ENCODE results near the gene FIBIN.
"Not testable (repeated sequence)": the region's sequence is repeated elsewhere in the genome, so short reads cannot be mapped to it uniquely, and the experiment has no call there.

The FIBIN gene

GRCh38 chr11:26993965-26994457, at the start of gene FIBIN:
FIBIN (plus strand) TSS chr11:26994112; CDS start chr11:26994527, 415 bp downstream.
- DNase-seq = no peak

GRCh38 chr11:26944866-26945664, 48.8 kb upstream of the FIBIN start:
- no peak for DNase-seq

DNA sequence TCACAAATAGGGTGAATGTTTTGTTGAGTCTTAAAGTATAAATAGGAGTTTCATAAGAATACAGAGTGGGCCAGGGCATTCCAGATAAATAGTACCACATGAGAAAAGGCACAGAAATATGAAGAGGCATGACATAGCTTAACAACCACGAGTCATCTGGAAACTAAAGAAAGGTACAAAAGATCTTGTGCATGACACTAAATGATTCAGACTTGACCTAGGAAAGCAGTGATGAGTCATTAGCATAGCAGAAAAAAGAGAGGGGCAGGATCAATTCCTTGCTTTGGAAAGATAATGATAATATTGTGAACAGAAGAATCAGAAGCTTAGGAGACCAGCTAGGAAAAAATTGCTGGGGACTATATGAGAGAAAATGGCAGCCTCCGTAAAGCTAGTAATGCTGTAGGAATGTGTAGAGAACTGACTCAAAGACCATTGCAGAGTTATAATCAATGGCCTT, 47.6 kb upstream of the FIBIN start:
- DNase-seq = no peak

DNA sequence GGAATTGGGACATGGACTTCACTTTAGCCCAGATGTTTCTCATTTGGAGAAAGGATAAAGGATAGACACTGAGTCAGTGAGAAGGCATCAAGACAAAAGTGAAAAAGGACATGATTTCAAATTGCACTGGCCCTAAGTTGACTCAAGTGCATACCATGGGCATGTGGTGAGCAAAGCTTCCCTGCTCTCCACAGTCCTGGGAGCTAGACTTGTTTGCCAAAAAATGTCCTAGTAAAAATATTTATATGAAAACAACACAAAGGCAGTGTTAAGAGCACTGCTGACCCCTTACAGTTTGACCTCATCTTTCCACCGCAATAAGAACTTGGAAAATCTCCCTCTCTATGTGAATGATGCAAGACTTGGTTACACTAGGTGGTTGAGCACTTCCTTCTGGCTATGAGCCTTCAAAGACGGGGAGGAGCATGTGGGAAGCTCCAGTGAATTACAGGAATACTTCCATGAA, 46.5 kb upstream of the FIBIN start:
- DNase-seq = no peak

DNA sequence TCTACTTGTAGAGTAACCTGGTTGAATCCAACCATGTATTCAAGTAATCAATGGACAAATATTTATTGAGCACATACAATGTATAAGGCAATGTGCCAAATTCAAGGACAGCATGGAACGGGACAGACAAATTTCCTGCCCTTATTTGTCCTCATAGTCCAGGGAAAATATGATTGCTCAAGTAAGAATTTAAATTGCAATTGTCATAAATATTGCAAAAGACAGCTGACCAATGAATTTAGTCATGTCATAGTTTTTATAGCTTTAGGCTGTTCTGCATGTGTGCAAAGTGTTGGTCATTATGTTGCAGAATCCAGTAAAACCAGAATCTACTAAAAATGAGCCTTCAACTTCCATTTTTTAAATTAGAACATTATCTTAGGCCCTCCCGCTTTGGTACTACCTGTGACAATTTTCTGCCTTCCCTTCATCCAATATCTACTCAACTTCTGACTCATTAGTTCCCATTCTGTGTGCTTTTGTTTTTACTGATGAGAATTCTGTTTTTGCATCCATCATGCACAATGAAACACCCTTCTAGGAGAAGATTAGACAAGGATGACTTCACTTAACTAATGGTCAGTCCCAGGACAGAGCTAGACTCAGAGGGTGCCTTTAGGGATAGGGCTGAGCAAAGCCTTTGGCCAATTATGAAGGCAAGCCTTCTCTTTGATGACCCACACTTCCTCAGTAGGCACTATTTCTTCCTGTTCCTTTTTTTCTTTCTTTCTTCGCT, 45.8 kb upstream of the FIBIN start:
- no peak for DNase-seq

DNA sequence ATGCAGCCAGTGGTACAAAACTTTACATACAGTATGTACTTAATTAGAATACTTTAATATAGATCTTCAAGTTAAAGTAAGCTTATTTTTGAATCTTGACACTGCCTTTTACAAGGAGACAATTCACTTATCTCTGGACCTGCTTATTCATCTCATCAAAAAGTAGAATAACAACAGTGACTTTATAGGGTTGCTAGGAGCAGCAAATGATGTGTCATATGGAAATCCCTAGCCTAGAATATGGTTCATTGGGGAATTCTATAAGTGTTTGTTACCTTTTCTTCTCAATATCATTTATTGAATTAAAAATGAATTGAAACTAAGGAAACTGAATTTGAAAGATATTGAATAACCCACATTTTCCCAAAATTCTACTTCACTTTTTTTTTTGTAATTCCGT, 45.0 kb upstream of the FIBIN start:
- DNase-seq = no peak

- DNase-seq = no peak
Observed at GRCh38 chr11:26949846-26950245, 44.1 kb upstream of the FIBIN start.

DNA sequence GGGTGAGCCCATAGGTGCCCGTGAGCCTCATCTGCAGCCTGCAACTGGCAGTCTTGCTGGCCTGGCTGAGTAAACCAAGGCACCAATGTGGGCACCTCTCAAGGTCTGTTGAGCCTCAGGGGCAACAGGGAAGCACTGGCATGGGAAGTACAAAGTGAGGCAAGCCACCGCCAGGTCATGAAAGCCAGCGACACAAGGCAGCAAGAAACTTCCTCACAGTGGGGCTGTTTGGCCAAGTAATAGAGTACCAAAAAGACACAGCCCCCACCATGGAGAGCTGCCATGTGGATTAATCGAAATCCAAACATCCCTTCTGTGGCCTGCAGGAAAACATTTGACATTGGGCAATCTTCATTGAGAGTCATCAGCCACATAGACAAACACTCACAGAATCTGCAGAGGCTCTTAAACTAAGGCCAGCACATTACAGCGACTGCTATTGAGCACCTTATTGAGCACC, 43.6 kb upstream of the FIBIN start:
- DNase-seq = no peak

DNA sequence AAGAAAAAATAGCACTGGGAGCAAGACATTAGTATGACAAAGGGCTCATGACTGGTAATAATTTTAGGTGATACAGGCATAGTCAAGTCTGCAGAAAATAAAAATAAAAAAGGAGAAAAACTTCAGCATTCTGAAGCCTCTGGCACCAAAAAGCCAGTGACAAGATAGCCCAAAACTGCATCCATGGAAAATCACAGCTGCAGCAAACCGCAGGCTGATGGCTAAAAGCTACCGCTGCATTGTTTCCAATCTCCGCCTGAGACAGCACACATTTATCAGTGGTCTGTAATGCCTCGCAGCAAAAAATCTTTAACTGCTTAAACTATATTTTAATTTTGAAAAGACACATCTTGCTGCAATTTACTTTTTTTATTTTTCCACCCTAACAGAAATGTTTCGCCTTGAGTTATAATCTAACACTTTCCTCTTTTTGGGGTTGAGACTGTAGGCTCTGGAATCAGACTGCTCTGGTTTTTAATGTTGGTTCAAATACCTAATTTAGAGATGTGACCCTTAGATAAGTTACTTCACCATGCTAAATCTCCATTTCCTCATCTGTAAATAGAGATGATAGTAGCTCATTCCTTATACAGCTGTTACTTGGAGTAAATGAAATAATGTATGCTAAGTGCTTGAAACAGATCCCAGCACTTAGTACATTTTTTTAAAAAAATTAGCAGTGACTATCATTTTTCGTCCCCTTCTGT, 42.0 kb upstream of the FIBIN start:
- DNase-seq = no peak

- no peak for DNase-seq
Observed at GRCh38 chr11:26953770-26954392, 40.0 kb upstream of the FIBIN start.

- no peak for DNase-seq
Observed at GRCh38 chr11:26958005-26958701, 35.8 kb upstream of the FIBIN start.

GRCh38 chr11:26958702-26959049, 35.2 kb upstream of the FIBIN start:
- DNase-seq = no peak

DNA sequence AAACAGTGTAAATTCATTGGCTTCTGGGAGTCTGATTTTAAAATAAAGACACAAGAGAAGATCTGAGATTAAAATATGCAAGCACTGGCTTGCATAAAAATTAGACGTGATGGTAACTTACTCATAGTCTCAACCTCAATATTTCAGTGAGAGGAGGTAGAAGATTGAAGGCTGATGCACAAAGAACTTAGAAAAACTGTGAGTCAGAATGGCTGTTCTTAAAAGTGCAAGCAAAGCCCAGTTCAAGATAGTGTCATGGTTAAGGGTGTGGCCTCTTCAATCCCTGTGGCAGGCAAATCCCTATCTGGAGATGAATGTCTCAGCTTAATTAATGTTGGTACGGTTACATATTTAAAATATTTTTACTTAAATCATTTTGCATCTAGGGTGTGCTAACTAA, 33.6 kb upstream of the FIBIN start:
- no peak for DNase-seq

DNA sequence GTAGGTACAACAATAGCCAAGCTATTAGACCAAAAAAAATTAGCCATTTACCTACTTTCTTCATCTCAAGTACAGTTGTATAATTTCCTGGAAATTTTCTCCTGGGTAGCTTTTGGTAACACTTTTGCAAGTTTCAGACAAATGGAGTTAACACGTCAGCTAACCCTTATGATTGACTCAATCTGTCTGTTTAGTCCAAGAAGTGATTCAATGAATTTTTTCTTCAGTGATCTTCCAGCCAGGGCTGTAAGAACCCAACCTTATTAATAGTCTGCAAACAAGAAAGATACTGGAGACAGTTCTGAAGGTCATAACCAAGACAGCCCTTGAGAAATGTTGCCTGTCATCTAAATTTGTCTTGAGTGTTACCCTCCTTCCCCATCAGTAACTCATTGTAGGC, 30.1 kb upstream of the FIBIN start:
- DNase-seq = no peak

DNA sequence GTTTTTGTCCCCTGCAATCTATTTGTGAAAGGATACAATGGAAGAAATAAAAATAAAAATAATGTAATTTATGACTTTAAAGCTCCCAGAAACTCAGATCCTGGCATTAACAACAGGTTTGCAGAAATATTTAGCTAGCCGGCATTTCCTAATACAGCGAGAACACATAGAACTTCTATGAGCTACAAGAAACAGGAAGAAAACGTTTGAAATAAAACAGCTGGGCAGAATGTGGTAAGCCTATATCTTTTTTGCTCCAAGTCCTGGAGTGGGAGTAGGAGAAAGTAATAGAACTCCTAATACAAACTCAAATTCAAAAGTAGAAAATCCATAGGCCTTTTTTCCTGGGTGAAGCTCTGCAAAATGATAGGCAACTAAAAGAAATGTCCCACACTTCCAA, 29.6 kb upstream of the FIBIN start:
- DNase-seq = no peak

- DNase-seq = not testable (repeated sequence)
Observed at GRCh38 chr11:26964847-26965485, 28.9 kb upstream of the FIBIN start.

GRCh38 chr11:26971961-26972360, 22.0 kb upstream of the FIBIN start:
- DNase-seq = no peak

DNA sequence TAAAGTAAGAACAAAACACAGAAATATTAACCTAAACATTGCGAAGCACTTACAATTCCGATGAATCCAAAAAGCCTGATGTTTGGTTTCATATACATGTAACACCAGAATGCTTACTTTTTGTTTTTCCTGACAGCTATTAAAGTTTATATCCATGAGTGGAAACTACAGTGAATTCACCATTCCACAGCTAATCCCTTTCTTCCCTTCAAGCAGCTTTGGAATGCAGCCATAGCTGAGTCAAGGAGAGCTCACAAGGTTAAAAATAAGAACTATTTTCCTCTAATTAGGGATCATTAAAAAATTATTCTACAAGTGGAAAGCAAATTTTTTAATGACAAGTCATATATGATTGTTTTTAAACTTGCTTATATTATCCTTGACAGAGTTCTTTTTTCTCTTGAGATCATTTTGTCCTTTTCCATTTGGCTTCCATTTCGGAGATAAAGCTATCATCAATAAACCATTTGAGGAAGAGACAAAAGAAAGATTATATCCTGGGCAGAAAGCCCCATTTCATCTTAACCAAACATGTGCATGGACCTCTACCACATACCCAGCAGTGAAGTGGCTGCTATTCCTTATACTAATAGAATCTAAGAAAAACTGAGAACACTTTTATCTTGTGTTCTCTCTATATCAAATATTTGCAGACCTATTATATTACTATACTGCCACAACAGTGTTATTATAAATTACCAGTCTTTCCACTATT, 19.7 kb upstream of the FIBIN start:
- DNase-seq = no peak

DNA sequence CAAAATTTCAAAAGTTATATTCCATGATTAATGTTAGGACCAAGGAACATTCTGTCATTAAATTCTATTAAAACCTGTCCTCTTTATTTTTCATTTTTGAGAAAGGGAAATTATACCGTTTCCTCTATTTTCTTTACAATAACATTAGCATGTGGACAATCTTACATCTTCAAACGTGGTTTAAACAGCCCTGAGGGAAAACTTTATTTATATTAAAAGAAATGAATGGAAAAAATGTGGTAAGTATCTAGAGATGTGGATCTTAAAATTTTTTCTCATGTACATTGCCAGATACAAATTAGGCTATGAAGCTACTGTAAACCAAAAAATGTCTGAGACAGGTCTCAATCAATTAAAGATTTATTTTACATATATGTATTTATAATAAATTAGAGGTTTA, 18.9 kb upstream of the FIBIN start:
- no peak for DNase-seq

GRCh38 chr11:26976389-26976788, 17.5 kb upstream of the FIBIN start:
- DNase-seq = no peak

GRCh38 chr11:26977209-26977608, 16.7 kb upstream of the FIBIN start:
- DNase-seq = not testable (repeated sequence)

Measured in KG1 (cell line).